ENCODE results near the gene FOXL2. TPM values are rescaled to one million over a fixed set of nuclear protein-coding genes. Genes with fewer than 3 reads are reported as not detected.

Gene FOXL2
- total and polyA plus RNA-seq, 10 of the 15 experiments (the other 5 are each of a cell fraction or from before 2014, with no cell fraction given): not detected

GRCh38 chr3:138909904-138910303, 37.0 kb downstream of the FOXL2 start:
- intact Hi-C loops (cut with micrococcal nuclease; ENCODE audit: unreplicated experiment): no loop called here
- no peak for FAIRE-seq
- no peak overlapping the region for H2AFZ ChIP-seq (ENCODE audit: control insufficient read depth, low read depth, low read length)

GRCh38 chr3:138908846-138909245, 38.1 kb downstream of the FOXL2 start:
- no peak overlapping the region for H3K27ac ChIP-seq (ENCODE audit: control insufficient read depth, insufficient read depth)
- H3K4me1 ChIP-seq (ENCODE audit: control insufficient read depth, insufficient read depth, low read length): no peaks in the 10 kb centered on the region
- no peak for FAIRE-seq
- in situ Hi-C loops (cut with MboI): no loop called here
- RAD21 ChIA-PET (ENCODE audit: unreplicated experiment): no interaction called here
- ATAC-seq: no peak
- no peak for DNase-seq (ENCODE audit: low read depth, low spot score)
- H3K9ac ChIP-seq (ENCODE audit: control insufficient read depth, insufficient read depth, low read length): no peak overlapping the region
- no peak overlapping the region for H3K4me3 ChIP-seq
- no TSS peak for BruUV-seq (replicated peaks)
- H3K27me3 ChIP-seq (replicated peaks in 1 of 2; ENCODE audit: control insufficient read depth in 2 of 2, insufficient read depth in 2 of 2, low read length in 1 of 2): peaks cover 0 to 4% of the 10 kb centered on the region in 2 experiments; a peak in 1 of 4 replicates
- no peaks in the 10 kb centered on the region; the same call in 2 of the 3 replicates for H3K9me3 ChIP-seq (replicated peaks; ENCODE audit: control insufficient read depth, insufficient read depth, low read length)
- SMC1A ChIA-PET (ENCODE audit: uncharacterized antibody, unreplicated experiment): interaction anchor here (1.1 to 1.6 kb wide), 2 partner anchors 9 to 51 kb away, joined by 3 to 4 read pairs; no protein-coding TSS in a partner anchor
- no peak overlapping the region for H3K4me2 ChIP-seq (ENCODE audit: control insufficient read depth, insufficient read depth)
- H3K36me3 ChIP-seq (ENCODE audit: control insufficient read depth in 2 of 2, insufficient read depth in 2 of 2, low read length in 1 of 2): no peaks in the 10 kb centered on the region
- H3K79me2 ChIP-seq (ENCODE audit: control insufficient read depth, insufficient read depth, low read length): no peaks in the 10 kb centered on the region
- intact Hi-C loops (cut with micrococcal nuclease; ENCODE audit: unreplicated experiment): no loop called here
- no peak for TF ChIP-seq FOS (IDR thresholded peaks at IDR 0.05; ENCODE audit: borderline replicate concordance, extremely low read depth, insufficient read length)
- TF ChIP-seq JUND (IDR thresholded peaks at IDR 0.05; ENCODE audit: low read depth, low read length): no peak
- TF ChIP-seq ZSCAN29 (IDR thresholded peaks at IDR 0.05): no peak
- TF ChIP-seq ZNF274 (IDR thresholded peaks at IDR 0.05; ENCODE audit: insufficient read depth, insufficient read length): no peak
- TF ChIP-seq POLR2AphosphoS5 (IDR thresholded peaks at IDR 0.05; ENCODE audit: low read length): no peak
- TF ChIP-seq, protein P1, sequence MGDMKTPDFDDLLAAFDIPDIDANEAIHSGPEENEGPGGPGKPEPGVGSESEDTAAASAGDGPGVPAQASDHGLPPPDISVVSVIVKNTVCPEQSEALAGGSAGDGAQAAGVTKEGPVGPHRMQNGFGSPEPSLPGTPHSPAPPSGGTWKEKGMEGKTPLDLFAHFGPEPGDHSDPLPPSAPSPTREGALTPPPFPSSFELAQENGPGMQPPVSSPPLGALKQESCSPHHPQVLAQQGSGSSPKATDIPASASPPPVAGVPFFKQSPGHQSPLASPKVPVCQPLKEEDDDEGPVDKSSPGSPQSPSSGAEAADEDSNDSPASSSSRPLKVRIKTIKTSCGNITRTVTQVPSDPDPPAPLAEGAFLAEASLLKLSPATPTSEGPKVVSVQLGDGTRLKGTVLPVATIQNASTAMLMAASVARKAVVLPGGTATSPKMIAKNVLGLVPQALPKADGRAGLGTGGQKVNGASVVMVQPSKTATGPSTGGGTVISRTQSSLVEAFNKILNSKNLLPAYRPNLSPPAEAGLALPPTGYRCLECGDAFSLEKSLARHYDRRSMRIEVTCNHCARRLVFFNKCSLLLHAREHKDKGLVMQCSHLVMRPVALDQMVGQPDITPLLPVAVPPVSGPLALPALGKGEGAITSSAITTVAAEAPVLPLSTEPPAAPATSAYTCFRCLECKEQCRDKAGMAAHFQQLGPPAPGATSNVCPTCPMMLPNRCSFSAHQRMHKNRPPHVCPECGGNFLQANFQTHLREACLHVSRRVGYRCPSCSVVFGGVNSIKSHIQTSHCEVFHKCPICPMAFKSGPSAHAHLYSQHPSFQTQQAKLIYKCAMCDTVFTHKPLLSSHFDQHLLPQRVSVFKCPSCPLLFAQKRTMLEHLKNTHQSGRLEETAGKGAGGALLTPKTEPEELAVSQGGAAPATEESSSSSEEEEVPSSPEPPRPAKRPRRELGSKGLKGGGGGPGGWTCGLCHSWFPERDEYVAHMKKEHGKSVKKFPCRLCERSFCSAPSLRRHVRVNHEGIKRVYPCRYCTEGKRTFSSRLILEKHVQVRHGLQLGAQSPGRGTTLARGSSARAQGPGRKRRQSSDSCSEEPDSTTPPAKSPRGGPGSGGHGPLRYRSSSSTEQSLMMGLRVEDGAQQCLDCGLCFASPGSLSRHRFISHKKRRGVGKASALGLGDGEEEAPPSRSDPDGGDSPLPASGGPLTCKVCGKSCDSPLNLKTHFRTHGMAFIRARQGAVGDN (IDR thresholded peaks at IDR 0.05): no peak
- TF ChIP-seq, protein P2, sequence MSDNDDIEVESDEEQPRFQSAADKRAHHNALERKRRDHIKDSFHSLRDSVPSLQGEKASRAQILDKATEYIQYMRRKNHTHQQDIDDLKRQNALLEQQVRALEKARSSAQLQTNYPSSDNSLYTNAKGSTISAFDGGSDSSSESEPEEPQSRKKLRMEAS (IDR thresholded peaks at IDR 0.05; ENCODE audit: low read depth, low read length): no peak
- H4K20me1 ChIP-seq (ENCODE audit: control insufficient read depth, insufficient read depth): no peaks in the 10 kb centered on the region
- WGBS (ENCODE audit: insufficient coverage, insufficient replicate concordance, low lambda C conversion rate, missing lambda C conversion rate): 46% methylated on average over 5 of the region's 5 CpGs
- CTCF ChIA-PET: interaction anchor here (1.5 to 18.6 kb wide), 4 partner anchors 209 to 430 kb away, joined by 6 to 451 read pairs (median 194); partner anchors contain the start of gene CEP70
- POLR2A ChIA-PET: no interaction called here
- no peak overlapping the region for H2AFZ ChIP-seq (ENCODE audit: control insufficient read depth, low read depth, low read length)

More at GRCh38 chr3:138909904-138910303, 37.0 kb downstream of the FOXL2 start:
- SMC1A ChIA-PET (ENCODE audit: uncharacterized antibody, unreplicated experiment): interaction anchor here (1.1 kb wide), 1 partner anchor 52 kb away, joined by 3 read pairs; no protein-coding TSS in a partner anchor
- no peak for TF ChIP-seq ZNF217 (IDR thresholded peaks at IDR 0.05)
- no peak for TF ChIP-seq RUNX3 (IDR thresholded peaks at IDR 0.05; ENCODE audit: low read length)
- TF ChIP-seq, protein P3, sequence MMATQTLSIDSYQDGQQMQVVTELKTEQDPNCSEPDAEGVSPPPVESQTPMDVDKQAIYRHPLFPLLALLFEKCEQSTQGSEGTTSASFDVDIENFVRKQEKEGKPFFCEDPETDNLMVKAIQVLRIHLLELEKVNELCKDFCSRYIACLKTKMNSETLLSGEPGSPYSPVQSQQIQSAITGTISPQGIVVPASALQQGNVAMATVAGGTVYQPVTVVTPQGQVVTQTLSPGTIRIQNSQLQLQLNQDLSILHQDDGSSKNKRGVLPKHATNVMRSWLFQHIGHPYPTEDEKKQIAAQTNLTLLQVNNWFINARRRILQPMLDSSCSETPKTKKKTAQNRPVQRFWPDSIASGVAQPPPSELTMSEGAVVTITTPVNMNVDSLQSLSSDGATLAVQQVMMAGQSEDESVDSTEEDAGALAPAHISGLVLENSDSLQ (IDR thresholded peaks at IDR 0.05): no peak
- no peak for DNase-seq (ENCODE audit: low read depth, low spot score)
- no peak for ATAC-seq
- no peak overlapping the region for H3K9ac ChIP-seq (ENCODE audit: control insufficient read depth, insufficient read depth, low read length)
- H3K4me3 ChIP-seq: no peak overlapping the region
- POLR2A ChIA-PET: no interaction called here
- H3K27me3 ChIP-seq (replicated peaks in 1 of 2; ENCODE audit: control insufficient read depth in 2 of 2, insufficient read depth in 2 of 2, low read length in 1 of 2): peaks cover 0 to 4% of the 10 kb centered on the region in 2 experiments; a peak in 2 of 4 replicates
- no peak overlapping the region for H3K27ac ChIP-seq (ENCODE audit: control insufficient read depth, insufficient read depth)
- H3K4me2 ChIP-seq (ENCODE audit: control insufficient read depth, insufficient read depth): no peak overlapping the region
- H4K20me1 ChIP-seq (ENCODE audit: control insufficient read depth, insufficient read depth): no peaks in the 10 kb centered on the region
- CTCF ChIA-PET: interaction anchor here (1.9 to 18.6 kb wide), 4 partner anchors 14 to 430 kb away, joined by 7 to 451 read pairs (median 216); partner anchors contain the start of gene CEP70
- no peaks in the 10 kb centered on the region for H3K4me1 ChIP-seq (ENCODE audit: control insufficient read depth, insufficient read depth, low read length)
- H3K9me3 ChIP-seq (replicated peaks; ENCODE audit: control insufficient read depth, insufficient read depth, low read length): no peaks in the 10 kb centered on the region; the same call in 2 of the 3 replicates
- in situ Hi-C loops (cut with MboI): loop anchor here (10.0 kb wide), 1 partner anchor 845 kb away; no protein-coding TSS in a partner anchor
- no peaks in the 10 kb centered on the region for H3K79me2 ChIP-seq (ENCODE audit: control insufficient read depth, insufficient read depth, low read length)
- no TSS peak for BruUV-seq (replicated peaks)
- RAD21 ChIA-PET (ENCODE audit: unreplicated experiment): no interaction called here
- H3K36me3 ChIP-seq (ENCODE audit: control insufficient read depth in 2 of 2, insufficient read depth in 2 of 2, low read length in 1 of 2): no peaks in the 10 kb centered on the region
